Measurements from ENCODE around the gene OSTM1.
"Not testable (repeated sequence)": the region's sequence is repeated elsewhere in the genome, so short reads cannot be mapped to it uniquely, and the experiment has no call there.

DNA sequence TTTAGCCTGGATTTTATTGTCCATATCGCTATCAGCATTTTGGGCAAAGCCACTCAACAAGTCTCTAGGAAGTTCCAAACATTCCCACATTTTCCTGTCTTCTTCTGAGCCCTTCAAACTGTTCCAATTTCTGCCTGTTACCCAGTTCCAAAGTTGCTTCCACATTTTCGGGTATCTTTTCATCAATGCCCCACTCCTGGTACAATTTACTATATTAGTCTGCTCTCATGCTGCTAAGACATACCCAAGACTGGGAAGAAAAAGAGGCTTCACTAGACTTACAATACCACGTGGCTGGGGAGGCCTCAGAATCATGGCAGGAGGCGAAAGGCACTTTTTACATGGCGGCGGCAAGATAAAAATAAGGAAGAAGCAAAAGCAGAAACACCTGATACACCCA, 58.3 kb downstream of the OSTM1 start:
- TF ChIP-seq, protein P1, sequence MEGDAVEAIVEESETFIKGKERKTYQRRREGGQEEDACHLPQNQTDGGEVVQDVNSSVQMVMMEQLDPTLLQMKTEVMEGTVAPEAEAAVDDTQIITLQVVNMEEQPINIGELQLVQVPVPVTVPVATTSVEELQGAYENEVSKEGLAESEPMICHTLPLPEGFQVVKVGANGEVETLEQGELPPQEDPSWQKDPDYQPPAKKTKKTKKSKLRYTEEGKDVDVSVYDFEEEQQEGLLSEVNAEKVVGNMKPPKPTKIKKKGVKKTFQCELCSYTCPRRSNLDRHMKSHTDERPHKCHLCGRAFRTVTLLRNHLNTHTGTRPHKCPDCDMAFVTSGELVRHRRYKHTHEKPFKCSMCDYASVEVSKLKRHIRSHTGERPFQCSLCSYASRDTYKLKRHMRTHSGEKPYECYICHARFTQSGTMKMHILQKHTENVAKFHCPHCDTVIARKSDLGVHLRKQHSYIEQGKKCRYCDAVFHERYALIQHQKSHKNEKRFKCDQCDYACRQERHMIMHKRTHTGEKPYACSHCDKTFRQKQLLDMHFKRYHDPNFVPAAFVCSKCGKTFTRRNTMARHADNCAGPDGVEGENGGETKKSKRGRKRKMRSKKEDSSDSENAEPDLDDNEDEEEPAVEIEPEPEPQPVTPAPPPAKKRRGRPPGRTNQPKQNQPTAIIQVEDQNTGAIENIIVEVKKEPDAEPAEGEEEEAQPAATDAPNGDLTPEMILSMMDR (IDR thresholded peaks at IDR 0.05; ENCODE audit: low read depth, low read length, poor library complexity, severe bottlenecking) = not testable (repeated sequence)
- not testable (repeated sequence) for TF ChIP-seq EZH2phosphoT487 (IDR thresholded peaks at IDR 0.05; ENCODE audit: borderline replicate concordance, low read length)
